H1 (cell line): ENCODE data around the gene PPM1M. TPM values are rescaled to one million over a fixed set of nuclear protein-coding genes. Genes with fewer than 3 reads are reported as not detected.

Source experiments
- CTCF ChIA-PET: fragments of 300-600 bp; sonication (Branson Sonifier 250); formaldehyde crosslinking; loops from one replicate; lab custom pipeline; 2021; ENCODE audit not compliant: partially characterized antibody; lab: Charles Lee
- POLR2A ChIA-PET: fragments of 300-600 bp; sonication (Branson Sonifier 250); formaldehyde crosslinking; loops from one replicate; lab custom pipeline; 2021; ENCODE audit warnings: inconsistent platforms; ENCODE audit not compliant: partially characterized antibody; lab: Charles Lee
- DNase-seq, 2 experiments: peaks; one replicate each; pipeline versions ENCODE4 v3.0.0 to v3.0.0-alpha.2; 2010 to 2022; ENCODE audit warnings: low spot score in 2 of 2, low read depth in 1 of 2, mixed read lengths in 1 of 2
- FAIRE-seq: peaks from 2 replicates; lab custom pipeline; 2011; peaks lifted over from hg19 to GRCh38; lab: Jason Lieb, UNC
- H2AFZ ChIP-seq: 2 replicates; pipeline ENCODE4 v1.8.1; 2012; ENCODE audit warnings: low read length, inconsistent platforms
- H2AK5ac ChIP-seq: 2 replicates; pipeline ENCODE4 v1.6.1; 2013; ENCODE audit warnings: low read depth, low read length
- H2BK120ac ChIP-seq: replicated peaks from 2 replicates; pipeline ENCODE3; 2013; ENCODE audit warnings: low read depth, low read length, inconsistent platforms
- H2BK12ac ChIP-seq: 2 replicates; pipeline ENCODE4 v1.6.1; 2013; ENCODE audit warnings: low read depth, low read length
- H2BK15ac ChIP-seq: 2 replicates; pipeline ENCODE4 v1.6.1; 2013; ENCODE audit warnings: low read length
- H2BK20ac ChIP-seq: 2 replicates; pipeline ENCODE4 v1.6.1; 2013; ENCODE audit warnings: low read length
- H2BK5ac ChIP-seq: 2 replicates; pipeline ENCODE4 v1.6.1; 2013; ENCODE audit warnings: low read depth, low read length
- H3K14ac ChIP-seq: 2 replicates; pipeline ENCODE4 v1.6.1; 2013; ENCODE audit warnings: inconsistent platforms; ENCODE audit not compliant: insufficient read length
- H3K18ac ChIP-seq: 2 replicates; pipeline ENCODE4 v1.6.1; 2013; ENCODE audit warnings: low read length; ENCODE audit errors: extremely low read depth
- H3K23ac ChIP-seq: 2 replicates; pipeline ENCODE4 v1.6.1; 2013; ENCODE audit warnings: inconsistent platforms; ENCODE audit not compliant: insufficient read length
- H3K23me2 ChIP-seq: 2 replicates; pipeline ENCODE4 v1.6.1; 2013; ENCODE audit warnings: low read depth, low read length
- H3K27ac ChIP-seq: 2 replicates; pipeline ENCODE4 v1.6.1; 2011; ENCODE audit warnings: low read depth, low read length, inconsistent platforms
- H3K27me3 ChIP-seq, 4 experiments: replicated peaks in 1 of 4; 1 replicate in 1 of 4; 2 replicates in 3 of 4; pipeline versions ENCODE4 v1.6.1 to v1.8.1; 2011 to 2013; ENCODE audit warnings: low read length in 3 of 4, mild to moderate bottlenecking in 3 of 4, inconsistent platforms in 2 of 4, mixed read lengths in 2 of 4, moderate library complexity in 1 of 4; ENCODE audit not compliant: control insufficient read depth in 3 of 4, insufficient read depth in 3 of 4; ENCODE audit errors: extremely low read depth in 1 of 4
- H3K36me3 ChIP-seq, 4 experiments: 2 replicates each; pipeline versions ENCODE4 v1.6.1 to v1.8.1; 2011 to 2013; ENCODE audit warnings: mild to moderate bottlenecking in 4 of 4, low read length in 3 of 4, moderate library complexity in 2 of 4, control low read depth in 1 of 4, inconsistent platforms in 1 of 4; ENCODE audit not compliant: insufficient read depth in 4 of 4, control insufficient read depth in 2 of 4
- H3K4ac ChIP-seq: replicated peaks from 2 replicates; pipeline ENCODE3; 2013; ENCODE audit warnings: low read length, low read depth, mixed read lengths, inconsistent platforms; ENCODE audit not compliant: insufficient read length
- H3K4me1 ChIP-seq, 4 experiments: replicated peaks in 1 of 4; 1 replicate in 1 of 4; 2 replicates in 3 of 4; pipeline versions ENCODE4 v1.6.1 to v1.8.1; 2011 to 2013; ENCODE audit warnings: low read length in 3 of 4, inconsistent platforms in 2 of 4, mixed read lengths in 1 of 4; ENCODE audit not compliant: insufficient read depth in 4 of 4, control insufficient read depth in 3 of 4
- H3K4me2 ChIP-seq, 2 experiments: 2 replicates each; pipeline versions ENCODE4 v1.6.1 to v1.8.1; 2011 to 2013; ENCODE audit warnings: low read depth in 2 of 2, low read length in 2 of 2, control low read depth in 1 of 2, inconsistent platforms in 1 of 2, mild to moderate bottlenecking in 1 of 2; ENCODE audit not compliant: insufficient read depth in 1 of 2
- H3K4me3 ChIP-seq, 4 experiments: fragments of 200-600, 300-600 bp in 1 of 4; sonication (generic), shearing (Covaris generic), sonication (Bioruptor Twin) in 1 of 4; 2 replicates each; pipeline versions ENCODE4 v1.5.1 to v1.8.1; 2011 to 2016; ENCODE audit warnings: low read length in 4 of 4, low read depth in 3 of 4, control low read depth in 2 of 4, inconsistent platforms in 2 of 4, mild to moderate bottlenecking in 2 of 4, mixed read lengths in 1 of 4, moderate library complexity in 1 of 4; ENCODE audit not compliant: insufficient read depth in 2 of 4; ENCODE audit errors: extremely low read depth in 1 of 4
- H3K56ac ChIP-seq: replicated peaks from 2 replicates; pipeline ENCODE3; 2013; ENCODE audit warnings: low read depth, mild to moderate bottlenecking, mixed read lengths, low read length, inconsistent platforms; ENCODE audit not compliant: insufficient read length
- H3K79me1 ChIP-seq: 2 replicates; pipeline ENCODE4 v1.6.1; 2013; ENCODE audit warnings: low read depth, low read length, control low read depth
- H3K79me2 ChIP-seq, 2 experiments: 2 replicates each; pipeline versions ENCODE4 v1.6.1 to v1.8.1; 2012 to 2013; ENCODE audit warnings: low read length in 2 of 2, mild to moderate bottlenecking in 2 of 2, inconsistent platforms in 1 of 2; ENCODE audit not compliant: insufficient read depth in 2 of 2, control insufficient read depth in 1 of 2
- H3K9ac ChIP-seq, 4 experiments: replicated peaks in 1 of 4; 1 replicate in 1 of 4; 2 replicates in 3 of 4; pipeline versions ENCODE4 v1.6.1 to v1.8.1; 2011 to 2013; ENCODE audit warnings: low read depth in 3 of 4, low read length in 3 of 4, control low read depth in 2 of 4, mild to moderate bottlenecking in 2 of 4, moderate library complexity in 2 of 4, inconsistent platforms in 1 of 4; ENCODE audit errors: extremely low read depth in 1 of 4
- H3K9me3 ChIP-seq, 2 experiments: 2 replicates each; pipeline versions ENCODE4 v1.6.1 to v1.8.1; 2012 to 2013; ENCODE audit warnings: mild to moderate bottlenecking in 2 of 2, moderate library complexity in 2 of 2, control low read depth in 1 of 2, inconsistent platforms in 1 of 2, low read depth in 1 of 2, low read length in 1 of 2, mixed read lengths in 1 of 2; ENCODE audit not compliant: insufficient read depth in 2 of 2
- H4K20me1 ChIP-seq, 2 experiments: replicated peaks in 1 of 2; 2 replicates each; pipeline versions ENCODE3 to v1.8.1; 2011 to 2013; ENCODE audit warnings: inconsistent platforms in 2 of 2, low read length in 2 of 2, mild to moderate bottlenecking in 1 of 2; ENCODE audit not compliant: insufficient read depth in 2 of 2, control insufficient read depth in 1 of 2
- H4K5ac ChIP-seq: 2 replicates; pipeline ENCODE4 v1.6.1; 2013; ENCODE audit warnings: low read length, low read depth, mixed read lengths, inconsistent platforms; ENCODE audit not compliant: insufficient read length
- H4K8ac ChIP-seq: 2 replicates; pipeline ENCODE4 v1.8.0; 2013; ENCODE audit warnings: mild to moderate bottlenecking, moderate library complexity, low read length, inconsistent platforms; ENCODE audit not compliant: insufficient read depth; ENCODE audit errors: extremely low read depth
- H4K91ac ChIP-seq: replicated peaks from 2 replicates; pipeline ENCODE3; 2013; ENCODE audit warnings: low read length, mixed read lengths, inconsistent platforms; ENCODE audit not compliant: insufficient read length
- KDM4A ChIP-seq: IDR thresholded peaks from one replicate; pipeline ENCODE4 v1.7.1; 2012; ENCODE audit warnings: low read depth, mild to moderate bottlenecking, moderate library complexity, low read length, inconsistent platforms; ENCODE audit not compliant: severe bottlenecking
- NANOG ChIP-seq: IDR thresholded peaks from 2 replicates; pipeline ENCODE4 v1.6.1; 2011; ENCODE audit warnings: low read length, low read depth, mild to moderate bottlenecking, inconsistent platforms; ENCODE audit not compliant: insufficient read depth, poor library complexity, severe bottlenecking
- WGBS, 2 experiments: shearing (Covaris generic) in 1 of 2; methylation state at CpG; one replicate each; pipeline versions ENCODE4 v1.1.6 to v1.1.7; 2013 to 2015; ENCODE audit warnings: low lambda C conversion rate in 2 of 2, mixed read lengths in 2 of 2, inconsistent platforms in 1 of 2, low coverage in 1 of 2, missing lambda C conversion rate in 1 of 2; ENCODE audit not compliant: insufficient replicate concordance in 2 of 2, insufficient coverage in 1 of 2, insufficient read length in 1 of 2; ENCODE audit errors: extremely low coverage in 1 of 2, missing lambda C conversion rate in 1 of 2; 5-methylcytosine and 5-hydroxymethylcytosine counted together
- polyA plus RNA-seq, 7 experiments: library from polyadenylated mRNA; depleted of rRNA in 3 of 7; stranded (reverse) in 5 of 7; unstranded in 2 of 7; fragments of >200 nt in 5 of 7; fragments of 200-250 nt in 2 of 7; gene quantifications; 1 replicate in 5 of 7; 2 replicates in 1 of 7; 4 replicates in 1 of 7; pipeline versions ENCODE4 v1.2.1 to v1.2.3, GENCODE V29; 2011 to 2013; ENCODE audit warnings: missing spikeins in 2 of 7, mixed read lengths in 2 of 7
- total RNA-seq: library from RNA; stranded (reverse); fragmentation: NEBNext Ultra II Directional; extraction: Animal tissue kit (Norgen Biotek cat#: 25700); gene quantifications from 2 replicates; pipeline ENCODE4 v1.2.1, GENCODE V29; 2021

Gene PPM1M
- total and polyA plus RNA-seq, 2 of the 8 experiments (the other 6 are each of a cell fraction or from before 2014, with no cell fraction given), result 5.2 to 6.3 TPM

DNA sequence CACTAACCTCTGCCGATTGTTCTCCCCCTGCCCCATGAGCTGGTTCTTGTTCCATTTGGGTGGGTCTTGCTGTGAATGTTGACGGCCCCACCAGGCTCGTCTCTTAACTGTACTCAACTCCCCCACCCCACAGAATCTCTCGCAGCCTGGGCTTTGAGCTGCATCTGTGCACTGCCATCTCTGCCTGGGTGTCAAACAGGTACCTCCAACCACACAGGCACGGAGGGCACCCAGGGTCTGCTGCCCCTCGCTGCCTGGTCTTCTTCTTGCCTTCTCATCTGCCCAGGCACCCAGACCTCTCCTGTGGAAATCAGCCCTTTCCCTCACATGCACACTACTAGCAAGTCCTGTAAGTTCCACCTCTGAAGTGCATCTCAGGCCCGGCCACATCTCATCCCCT lies 30.2 kb upstream of the PPM1M start:
- FAIRE-seq (no peak), DNase-seq (no peak)
- no peak overlapping the region for H3K27ac ChIP-seq
- no peaks in the 10 kb centered on the region for H3K9me3 ChIP-seq
- H3K23ac ChIP-seq, result no peak overlapping the region
- no peak overlapping the region for H4K5ac ChIP-seq
- no peak overlapping the region for H2AK5ac ChIP-seq
- H3K23me2 ChIP-seq, result no peaks in the 10 kb centered on the region
- H3K4me1 ChIP-seq, result no peaks in the 10 kb centered on the region; a peak in 1 of 7 replicates
- no peak overlapping the region for H2BK5ac ChIP-seq
- no peak overlapping the region for H2AFZ ChIP-seq
- no peak overlapping the region for H3K56ac ChIP-seq
- H2BK20ac ChIP-seq, result no peak overlapping the region
- H2BK15ac ChIP-seq, result no peak overlapping the region
- no peaks in the 10 kb centered on the region for H3K27me3 ChIP-seq
- POLR2A ChIA-PET, result interaction anchor here (0.6 kb wide), 2 partner anchors 27 to 40 kb away, joined by 3 to 5 read pairs; no protein-coding TSS in a partner anchor
- H4K20me1 ChIP-seq, result peaks cover 0 to 7% of the 10 kb centered on the region in 2 experiments
- no peak overlapping the region for H3K4me2 ChIP-seq
- TF ChIP-seq NANOG (no peak), KDM4A (no peak)
- H2BK12ac ChIP-seq, result no peak overlapping the region
- no peak overlapping the region for H4K8ac ChIP-seq
- H2BK120ac ChIP-seq, result no peak overlapping the region
- no peaks in the 10 kb centered on the region for H3K79me2 ChIP-seq
- no peak overlapping the region for H3K4me3 ChIP-seq
- WGBS, 2 experiments, result 89% methylated on average over 7 of the region's 7 CpGs; no CpG with 5 or more reads in 1 of the 2 experiments
- no peak overlapping the region for H3K14ac ChIP-seq
- CTCF ChIA-PET, result interaction anchor here (0.9 to 20.4 kb wide), 6 partner anchors 10 to 165 kb away, joined by 3 to 336 read pairs (median 6); partner anchors contain the start of genes TLR9 and TWF2
- peaks cover 13 to 49% (median 40%) of the 10 kb centered on the region in 4 experiments; a peak in 7 of 8 replicates for H3K36me3 ChIP-seq
- H3K18ac ChIP-seq, result no peak overlapping the region
- H3K9ac ChIP-seq, result no peak overlapping the region
- no peaks in the 10 kb centered on the region for H3K79me1 ChIP-seq
- H3K4ac ChIP-seq, result no peak overlapping the region
- no peak overlapping the region for H4K91ac ChIP-seq
